PC-9 (cell line): ENCODE results near the gene NOX5.

Experiments
- CTCF ChIP-seq: fragments of 200-600 bp; sonication (generic); conservative IDR thresholded peaks from 2 replicates; pipeline ENCODE4 v1.6.1; 2017; ENCODE audit warnings: mixed run types, antibody characterized with exemption, mild to moderate bottlenecking, moderate library complexity
- EZH2 ChIP-seq: fragments of 200-600 bp; sonication (generic); IDR thresholded peaks from 2 replicates; pipeline ENCODE4 v1.8.0; 2017; ENCODE audit warnings: antibody characterized with exemption, low read depth

- no peak for TF ChIP-seq CTCF
- no peak for TF ChIP-seq EZH2
Measured at GRCh38 chr15:69080295-69081248, 66.1 kb downstream of the NOX5 start.
